GM13976 (cell line): ENCODE measurements around the gene UBE2D1.

Experiments
- DNase-seq: peaks from one replicate; pipeline ENCODE4 v3.0.0; 2012; ENCODE audit warnings: low spot score
- CTCF ChIP-seq: IDR thresholded peaks from 2 replicates; pipeline ENCODE4 v1.5.1; 2012; ENCODE audit warnings: borderline replicate concordance, mild to moderate bottlenecking; ENCODE audit not compliant: insufficient read depth; ENCODE audit errors: extremely low read depth, missing control alignments, control extremely low read depth
- in situ Hi-C: fragments of 300-500 bp; cut with MboI; formaldehyde crosslinking; loops from one replicate; pipeline ENCODE4 v1.12.0; 2022; ENCODE audit warnings: low sequenced_read_pairs, mixed read lengths, inconsistent platforms; ENCODE audit not compliant: unreplicated experiment

UBE2D1 gene

GRCh38 chr10:58348571-58349033 lies 13.8 kb downstream of the UBE2D1 start:
- no peak for TF ChIP-seq CTCF
- DNase-seq, result no peak
- in situ Hi-C loops, result no loop called here

DNA sequence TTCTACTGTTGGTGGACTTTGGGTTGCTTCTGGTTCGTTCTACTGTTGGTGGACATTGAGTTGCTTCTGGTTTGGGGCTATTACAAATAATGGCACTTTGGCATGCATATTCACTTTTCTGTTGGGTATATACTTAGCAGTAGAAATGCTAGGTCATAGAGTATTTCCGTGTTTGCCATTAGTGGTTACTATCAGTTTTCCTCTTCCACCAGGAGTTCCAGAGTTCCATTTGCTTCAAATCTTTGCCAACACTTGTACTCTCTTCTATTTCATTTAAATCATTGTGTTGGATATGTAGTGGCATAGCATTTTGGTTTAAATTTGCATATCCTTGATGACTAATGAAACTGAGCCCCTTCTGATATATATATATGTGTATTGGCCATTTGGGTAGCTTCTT lies 15.2 kb downstream of the UBE2D1 start:
- DNase-seq, result no peak
- in situ Hi-C loops, result no loop called here
- no peak for TF ChIP-seq CTCF

- in situ Hi-C loops, result no loop called here
- no peak for TF ChIP-seq CTCF
- no peak for DNase-seq
These were observed 16.0 kb downstream of the UBE2D1 start for GRCh38 chr10:58350619-58351323.

DNA sequence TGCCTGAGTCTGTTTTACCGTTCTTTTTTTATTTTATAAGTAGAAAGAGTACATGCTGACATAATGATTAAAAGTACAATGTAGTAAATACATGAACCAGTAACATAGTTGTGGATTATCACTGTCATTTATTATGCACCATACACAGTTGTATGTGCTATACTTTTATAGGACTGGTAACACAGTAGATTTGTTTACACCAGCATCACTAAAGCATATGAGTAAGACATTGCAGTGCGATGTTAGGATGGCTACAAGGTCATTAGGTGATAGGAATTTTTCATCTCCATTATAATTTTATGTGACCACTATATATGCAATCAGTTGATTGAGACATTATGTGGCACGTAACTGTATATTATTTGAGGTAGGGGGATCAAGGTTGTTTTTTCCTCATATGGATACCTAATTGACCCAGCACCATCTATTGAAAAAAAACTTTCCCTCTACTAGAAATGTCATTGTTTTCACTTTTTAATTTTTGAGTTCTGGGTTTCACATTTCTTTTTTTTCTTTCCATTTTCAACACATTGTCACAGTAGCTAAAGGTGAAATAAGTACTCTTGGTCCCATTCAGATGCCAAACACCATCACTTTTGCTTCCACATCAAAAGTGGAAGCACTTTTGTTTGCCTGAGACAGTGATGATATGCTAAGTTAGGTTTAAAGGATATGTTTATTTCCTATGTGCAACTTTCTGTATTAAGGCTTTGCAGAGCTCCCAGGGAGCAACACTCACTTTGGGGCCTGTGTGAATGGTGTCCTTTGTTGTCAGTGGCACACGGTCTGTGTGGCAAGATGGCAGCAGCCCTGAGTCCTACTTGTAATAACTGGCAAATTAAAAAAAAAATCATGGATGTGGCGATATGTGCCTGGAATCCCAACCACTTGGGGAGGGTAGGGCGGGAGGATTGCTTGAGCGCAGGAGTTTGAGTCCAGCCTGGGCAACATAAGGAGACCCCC lies 17.1 kb downstream of the UBE2D1 start:
- in situ Hi-C loops, result no loop called here
- no peak for TF ChIP-seq CTCF
- DNase-seq, result no peak

GRCh38 chr10:58352956-58353610 lies 18.3 kb downstream of the UBE2D1 start:
- TF ChIP-seq CTCF, result no peak
- no peak for DNase-seq
- in situ Hi-C loops, result no loop called here

GRCh38 chr10:58356756-58357155 lies 21.9 kb downstream of the UBE2D1 start:
- no peak for DNase-seq
- no peak for TF ChIP-seq CTCF
- in situ Hi-C loops, result no loop called here
